DLD1 (cell line): ENCODE measurements around the gene ZNF385D.

Experiments used
- in situ Hi-C: cut with HindIII; loops from 2 replicates; pipeline ENCODE4 v1.10.0; 2017; ENCODE audit warnings: low sequenced_read_pairs

ZNF385D gene

DNA sequence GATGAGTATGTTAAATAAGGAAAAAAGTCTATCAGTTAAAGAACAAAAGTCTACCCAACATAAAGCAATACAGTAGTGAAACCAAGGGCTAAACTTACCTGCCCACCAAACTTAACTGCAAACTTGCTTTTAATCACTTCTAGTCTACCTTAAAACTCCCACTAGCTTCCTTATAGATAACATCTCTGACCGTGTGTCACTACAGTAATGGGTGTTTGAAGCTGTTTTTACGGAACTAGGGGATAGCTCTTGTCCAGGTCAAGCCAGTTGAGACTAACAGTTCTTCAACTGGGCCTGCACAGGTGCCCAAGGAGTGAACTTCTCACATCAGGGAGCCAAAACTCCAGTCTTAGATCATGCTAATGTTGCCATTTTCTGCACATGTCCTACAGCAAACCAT lies 132.3 kb downstream of the ZNF385D start:
- in situ Hi-C loops, result no loop called here

DNA sequence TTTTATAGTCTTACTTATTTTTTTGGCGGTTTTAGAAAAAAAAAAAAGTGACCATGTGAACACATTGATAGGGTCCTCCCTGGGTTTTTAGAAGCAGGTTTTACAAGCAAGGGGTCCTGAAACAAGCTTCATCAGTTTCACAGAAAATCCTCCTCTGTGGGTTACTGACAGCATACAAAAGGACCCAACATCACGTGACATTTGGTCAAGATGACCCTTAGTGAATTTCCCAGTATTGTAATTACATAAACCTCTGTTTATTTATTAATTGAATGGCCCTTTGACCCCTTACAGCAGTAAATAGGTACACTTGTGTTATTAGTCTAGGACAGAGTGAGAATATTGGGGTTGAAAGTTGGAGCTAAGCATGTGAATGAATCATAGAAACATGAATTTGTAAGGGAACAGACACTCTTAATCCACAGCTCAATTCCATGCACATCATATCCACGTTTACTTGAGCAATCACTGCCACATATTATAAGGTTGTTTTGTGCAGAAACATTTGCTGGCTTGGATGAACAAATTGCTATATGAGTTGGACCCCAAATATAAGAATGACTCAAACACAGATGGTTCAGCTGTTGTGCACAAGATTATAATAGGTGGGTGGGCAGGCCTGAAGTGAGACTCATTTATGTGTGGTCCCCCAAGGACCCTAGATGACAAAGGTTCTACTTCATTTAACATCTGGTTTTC lies 137.5 kb downstream of the ZNF385D start:
- in situ Hi-C loops, result no loop called here

DNA sequence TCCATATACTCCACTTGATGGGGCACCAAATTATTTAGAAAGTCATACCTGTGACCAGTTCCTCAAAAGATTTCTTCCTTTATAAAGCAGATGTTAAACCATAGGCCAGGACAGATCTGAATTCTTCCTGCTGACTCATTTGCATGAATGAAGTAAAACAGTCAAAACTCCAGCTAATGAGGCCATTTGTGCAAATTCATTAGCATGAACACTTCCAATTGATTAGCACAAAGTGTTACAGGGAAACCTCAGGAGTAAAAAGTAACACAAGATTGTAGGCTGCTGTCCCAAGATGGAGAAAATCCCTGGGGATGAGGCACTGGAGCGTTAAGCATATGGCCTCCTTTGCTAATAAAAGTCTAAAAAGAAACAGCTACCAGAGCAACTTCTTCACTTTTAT lies 149.8 kb downstream of the ZNF385D start:
- in situ Hi-C loops, result no loop called here

DNA sequence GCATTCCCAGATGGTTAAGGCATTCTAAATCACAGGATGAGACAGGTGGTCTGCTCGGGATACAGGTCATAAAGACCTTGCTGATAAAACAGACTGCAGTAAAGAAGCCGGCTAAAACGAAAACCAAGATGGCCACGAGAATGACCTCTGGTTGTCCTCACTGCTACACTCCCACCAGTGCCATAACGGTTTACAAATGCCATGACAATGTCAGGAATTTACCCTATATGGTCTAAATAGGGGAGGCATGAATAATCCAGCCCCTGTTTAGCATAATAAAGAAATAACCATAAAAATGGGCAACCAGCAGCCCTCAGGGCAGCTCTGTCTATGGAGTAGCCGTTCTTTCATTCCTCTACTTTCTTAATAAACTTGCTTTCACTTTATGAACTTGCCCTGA lies 151.1 kb downstream of the ZNF385D start:
- in situ Hi-C loops, result no loop called here

DNA sequence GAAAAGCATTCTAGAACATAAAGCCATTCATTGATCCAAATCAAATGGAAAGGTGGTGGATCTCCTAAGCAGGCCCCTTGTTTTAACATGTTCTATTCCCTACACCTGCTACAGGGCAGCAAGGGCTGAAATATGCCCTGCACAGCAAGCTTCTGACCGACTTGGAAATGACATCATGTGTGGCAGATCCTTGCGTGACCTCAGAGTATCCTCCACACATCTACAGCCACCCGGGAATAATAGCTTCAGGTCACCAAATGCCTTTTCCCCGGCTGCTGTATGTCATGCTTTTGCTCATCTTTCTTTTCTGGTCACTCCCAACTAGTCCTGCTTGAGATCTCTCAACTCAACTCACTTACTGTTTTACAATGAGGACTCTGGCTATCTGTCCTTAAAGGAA lies 158.2 kb downstream of the ZNF385D start:
- in situ Hi-C loops, result no loop called here

DNA sequence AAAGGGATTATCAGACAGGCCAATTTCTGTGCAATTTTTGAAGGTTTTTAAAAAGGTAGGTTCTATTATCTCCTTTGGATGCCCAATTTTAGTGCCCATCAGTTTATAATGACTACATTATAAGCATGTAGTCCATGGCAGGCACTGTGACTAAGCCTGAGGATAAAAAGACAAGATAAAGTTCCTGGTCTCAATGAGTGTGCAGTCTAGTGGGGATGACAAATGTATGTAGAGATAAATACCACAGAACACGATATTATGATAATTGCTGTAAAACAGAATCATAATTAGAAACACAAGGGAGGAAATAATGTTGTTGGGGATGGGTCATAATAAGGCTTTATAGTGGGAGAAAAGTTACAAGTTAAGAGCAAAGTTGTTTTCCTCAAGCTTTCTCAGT lies 163.1 kb downstream of the ZNF385D start:
- in situ Hi-C loops, result no loop called here

DNA sequence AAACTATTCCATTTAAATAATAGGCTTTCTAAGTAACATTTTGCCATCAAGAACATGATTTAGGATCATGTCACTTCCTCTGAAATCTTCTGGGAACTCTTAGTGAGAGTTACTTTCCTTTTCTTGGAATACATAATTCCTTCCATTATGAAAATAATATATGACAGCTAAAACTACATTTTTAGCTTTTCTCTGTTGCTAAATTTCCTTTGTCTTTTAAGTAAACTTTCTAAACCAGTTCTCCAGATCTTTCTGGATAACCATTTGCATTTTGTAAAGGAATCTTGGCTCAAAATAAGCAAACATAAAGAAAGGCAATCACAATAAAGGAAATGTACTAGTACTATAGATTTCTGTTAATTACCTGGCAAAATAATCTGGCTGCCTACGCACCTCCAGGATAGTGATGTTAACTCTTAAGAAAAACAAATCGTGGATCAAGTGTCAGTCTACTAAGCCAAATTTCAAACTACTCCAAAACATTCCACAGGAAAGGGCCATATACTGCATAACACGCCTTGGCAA lies 165.7 kb downstream of the ZNF385D start:
- in situ Hi-C loops, result no loop called here

DNA sequence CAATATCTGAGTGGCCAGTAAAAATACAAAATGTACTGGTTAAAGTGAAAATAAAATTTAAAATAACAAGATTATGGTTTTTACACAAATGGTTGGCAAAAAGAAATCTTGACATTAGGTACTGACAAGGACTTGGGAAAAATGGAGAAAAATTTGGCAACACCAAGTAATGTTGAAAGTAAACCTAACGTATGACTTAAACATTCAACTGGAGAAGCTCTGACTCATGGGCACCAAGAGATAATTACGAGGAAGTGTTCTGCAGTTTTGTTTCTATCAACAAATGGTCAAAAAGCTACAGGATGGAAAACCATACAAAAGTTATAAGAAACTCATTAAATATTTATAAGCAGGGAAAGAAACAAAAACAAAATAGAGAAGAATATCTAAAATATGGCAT lies 177.7 kb downstream of the ZNF385D start:
- in situ Hi-C loops, result no loop called here

DNA sequence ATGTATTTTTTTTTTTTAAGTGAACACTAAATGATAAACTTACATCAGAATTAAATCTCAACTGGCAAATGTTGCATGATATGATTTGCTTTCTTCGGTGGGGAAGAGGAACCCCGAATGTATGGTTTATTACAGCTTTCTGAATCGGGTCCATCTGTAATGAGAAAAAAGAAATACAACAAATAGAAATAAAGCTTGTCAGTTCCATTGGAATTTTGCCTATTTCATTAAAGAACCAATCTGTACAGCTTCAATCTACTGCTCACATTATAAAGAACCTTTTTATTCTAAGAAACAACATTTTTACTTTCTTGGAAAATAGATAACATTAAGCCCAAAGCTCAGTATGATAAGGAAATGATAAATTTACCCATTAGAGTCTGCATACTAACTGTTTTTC lies 186.5 kb downstream of the ZNF385D start:
- in situ Hi-C loops, result no loop called here

DNA sequence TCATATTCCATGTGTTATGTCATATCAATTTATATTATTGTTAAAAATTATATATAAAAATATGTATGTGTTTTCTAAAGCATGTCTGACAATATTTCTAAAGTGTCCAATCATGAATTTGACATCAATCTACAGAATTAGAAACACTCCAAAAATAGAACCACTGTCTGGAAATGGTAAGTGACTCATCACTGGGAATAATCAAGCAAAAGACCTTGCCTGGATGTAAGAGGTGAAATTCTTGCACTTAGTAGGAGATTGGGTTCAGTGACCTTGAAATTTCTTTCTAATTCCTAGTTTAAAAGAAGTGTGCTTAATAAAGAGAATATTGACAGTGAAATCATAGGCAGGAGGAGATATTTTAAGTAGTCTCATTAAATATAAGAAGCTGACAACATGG lies 188.8 kb downstream of the ZNF385D start:
- in situ Hi-C loops, result no loop called here

DNA sequence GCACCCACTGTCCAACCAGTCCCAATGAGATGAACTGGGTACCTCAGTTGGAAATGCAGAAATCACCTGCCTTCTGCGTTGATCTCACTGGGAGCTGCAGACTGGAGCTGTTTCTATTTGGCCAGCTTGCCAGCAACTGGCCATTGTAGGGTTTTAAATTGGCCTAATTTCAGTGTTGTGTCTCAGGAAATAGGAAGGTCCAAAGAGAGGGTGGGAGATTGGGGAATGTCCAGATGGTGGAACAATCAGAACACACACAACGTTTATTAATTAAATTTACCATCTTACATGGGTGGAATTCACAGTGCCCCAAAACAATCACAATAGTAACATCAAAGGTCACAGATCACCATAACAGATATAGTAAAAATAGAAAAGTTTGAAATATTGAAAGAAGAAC lies 189.5 kb downstream of the ZNF385D start:
- in situ Hi-C loops, result no loop called here

DNA sequence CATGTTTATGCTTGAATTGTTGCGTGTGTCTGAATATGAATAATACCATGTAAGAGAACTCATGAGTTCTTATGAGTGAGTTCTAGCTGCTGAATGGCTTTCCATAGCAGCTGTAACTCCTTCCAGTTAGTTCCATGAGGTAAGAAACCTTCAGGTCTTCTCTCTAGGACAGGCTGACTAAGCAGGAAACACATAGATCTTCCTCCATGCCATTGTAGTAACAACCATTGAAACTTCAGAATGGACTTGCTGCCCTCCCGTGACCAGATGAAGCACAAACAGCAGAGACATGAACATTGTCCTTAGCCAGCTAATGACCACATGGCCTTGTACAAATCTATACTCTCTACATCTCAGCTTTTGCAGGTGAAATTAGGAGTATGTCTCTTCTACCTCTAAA lies 200.0 kb downstream of the ZNF385D start:
- in situ Hi-C loops, result no loop called here

DNA sequence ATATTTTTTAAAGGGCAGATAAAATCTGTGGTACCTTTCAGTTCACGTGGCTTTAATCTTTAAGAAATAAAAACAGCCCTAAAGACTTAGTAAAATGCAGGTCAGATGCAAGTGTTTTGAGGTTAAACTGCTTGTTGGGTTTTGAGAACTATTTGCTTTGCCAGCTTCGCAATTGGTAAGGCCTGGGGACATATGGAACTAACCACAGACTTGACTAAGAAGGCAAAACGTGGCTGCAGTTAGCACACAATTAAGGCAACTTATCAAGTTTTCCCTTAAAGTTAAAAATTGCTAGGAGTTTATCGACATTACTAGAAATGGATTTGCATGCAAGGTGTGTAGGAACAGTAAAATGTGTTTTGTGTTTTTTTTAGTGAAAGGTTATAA lies 206.9 kb downstream of the ZNF385D start:
- in situ Hi-C loops, result no loop called here

DNA sequence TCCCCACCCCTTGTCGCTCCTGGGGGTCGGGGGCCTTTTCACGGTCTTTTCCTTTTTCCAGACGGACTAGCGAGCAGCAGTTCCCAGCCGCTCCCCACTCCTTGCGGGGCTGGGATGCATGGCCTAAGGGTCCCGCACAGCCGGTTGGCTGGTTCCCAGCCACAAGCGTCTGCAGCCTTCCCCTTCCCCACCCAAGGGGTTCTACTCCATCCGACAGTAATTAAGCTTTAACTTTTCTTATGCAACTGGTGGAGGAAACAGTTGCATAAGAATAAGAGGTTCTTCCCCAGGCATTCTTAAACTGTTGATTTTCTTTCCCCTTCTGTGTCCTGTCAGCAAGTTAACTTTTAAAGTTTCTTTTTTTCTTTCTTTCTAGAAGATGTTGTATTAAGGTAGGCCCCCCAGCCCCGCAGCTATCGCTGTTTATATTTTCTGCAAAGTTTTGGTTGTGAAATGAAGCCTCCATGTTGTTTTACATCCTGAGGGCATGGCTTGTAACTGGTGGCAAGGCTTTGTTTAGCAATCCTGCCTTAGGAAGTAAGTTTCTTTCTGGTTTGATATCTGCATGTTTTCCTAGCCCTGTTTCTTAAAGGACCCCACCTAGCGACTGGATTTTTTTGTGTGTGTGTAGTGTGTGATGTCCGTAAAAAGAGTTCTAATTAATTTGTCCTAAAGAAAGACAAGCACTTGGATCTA lies 207.5 kb downstream of the ZNF385D start:
- in situ Hi-C loops, result no loop called here

DNA sequence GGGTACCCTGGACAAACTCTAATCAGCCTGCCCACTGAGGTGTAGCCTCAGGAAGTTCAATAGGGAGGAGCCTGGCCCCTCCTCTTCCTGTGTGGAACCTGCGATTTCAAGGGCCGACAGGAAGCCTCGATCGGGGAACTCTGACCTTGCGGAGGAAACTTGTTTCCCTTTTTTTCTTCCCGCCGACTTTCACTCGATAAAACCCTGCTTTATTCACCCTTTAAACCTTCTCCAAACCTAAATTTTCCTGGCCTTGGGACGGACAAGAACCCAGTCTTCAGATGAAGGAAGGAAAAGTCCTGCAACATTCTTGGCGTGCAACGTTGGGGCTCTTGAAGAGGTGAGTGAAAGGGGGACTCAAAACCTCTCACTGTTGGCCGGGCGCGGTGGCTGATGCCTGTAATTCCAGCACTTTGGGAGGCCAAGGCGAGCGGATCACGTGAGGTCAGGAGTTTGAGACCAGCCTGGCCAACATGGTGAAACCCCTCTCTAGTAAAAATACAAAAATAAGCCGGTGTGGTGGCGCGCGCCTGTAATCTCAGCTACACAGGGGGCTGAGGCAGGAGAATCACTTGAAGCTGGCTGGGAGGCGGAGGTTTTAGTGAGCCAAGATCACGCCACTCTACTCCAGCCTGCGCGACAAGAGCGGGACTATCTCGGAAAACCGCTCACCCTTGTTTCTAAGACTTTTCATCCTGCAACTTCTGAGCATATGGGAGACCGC lies 208.2 kb downstream of the ZNF385D start:
- in situ Hi-C loops, result no loop called here

DNA sequence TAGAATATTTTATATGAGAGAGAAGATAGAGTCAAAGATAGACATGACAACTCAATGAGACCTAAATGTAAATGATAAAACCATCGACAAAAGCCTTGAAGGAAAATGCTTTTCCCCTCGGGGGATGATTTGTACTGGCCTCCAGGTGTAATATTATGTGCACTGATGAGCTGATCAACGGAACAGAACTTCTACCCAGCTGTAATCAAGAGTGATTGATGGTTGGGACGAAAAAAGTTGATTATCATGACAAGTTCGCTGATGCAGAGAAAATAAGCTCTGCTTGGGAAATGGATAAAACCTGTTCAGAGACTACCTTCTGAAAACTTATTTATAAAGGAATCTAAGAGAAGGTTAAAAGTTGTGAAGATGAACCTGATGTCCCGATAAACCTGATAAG lies 210.7 kb downstream of the ZNF385D start:
- in situ Hi-C loops, result no loop called here

DNA sequence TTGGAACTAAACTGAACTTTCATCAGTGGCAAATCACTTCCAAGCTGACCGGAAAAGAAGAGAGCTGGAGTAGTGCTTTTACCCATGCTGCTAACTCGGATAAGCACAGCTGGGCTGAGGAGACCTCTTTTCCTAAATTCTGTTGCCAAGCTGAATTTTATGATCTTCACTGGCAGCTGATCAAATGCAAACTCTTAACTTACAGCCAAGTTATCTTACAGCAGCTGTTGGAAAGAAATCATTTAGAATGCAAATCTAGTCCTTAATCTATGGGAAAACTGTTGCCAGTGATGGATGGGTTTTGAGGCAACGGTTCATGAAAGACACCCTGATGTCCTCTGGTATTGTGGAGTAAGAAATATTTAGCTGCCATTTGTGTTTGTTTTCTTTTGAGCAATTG lies 216.5 kb downstream of the ZNF385D start:
- in situ Hi-C loops, result no loop called here

DNA sequence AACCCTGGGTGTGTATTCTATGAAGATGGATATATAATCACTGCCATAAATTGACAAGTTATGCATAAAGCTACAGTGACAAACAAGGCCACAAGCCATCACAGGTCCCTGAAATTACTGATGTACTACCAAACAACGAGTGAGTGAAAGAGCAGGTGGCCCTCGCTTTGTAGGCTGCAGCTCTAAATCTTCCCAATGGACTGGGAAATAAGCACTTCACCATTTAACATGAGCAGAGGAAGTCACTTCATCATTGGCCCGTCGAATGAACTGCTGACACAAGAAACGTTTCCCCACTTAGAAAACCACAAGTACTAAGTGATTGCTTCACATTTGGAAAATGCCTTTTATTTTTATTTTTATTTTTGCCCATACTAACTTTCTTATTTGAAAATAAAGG lies 218.0 kb downstream of the ZNF385D start:
- in situ Hi-C loops, result no loop called here

DNA sequence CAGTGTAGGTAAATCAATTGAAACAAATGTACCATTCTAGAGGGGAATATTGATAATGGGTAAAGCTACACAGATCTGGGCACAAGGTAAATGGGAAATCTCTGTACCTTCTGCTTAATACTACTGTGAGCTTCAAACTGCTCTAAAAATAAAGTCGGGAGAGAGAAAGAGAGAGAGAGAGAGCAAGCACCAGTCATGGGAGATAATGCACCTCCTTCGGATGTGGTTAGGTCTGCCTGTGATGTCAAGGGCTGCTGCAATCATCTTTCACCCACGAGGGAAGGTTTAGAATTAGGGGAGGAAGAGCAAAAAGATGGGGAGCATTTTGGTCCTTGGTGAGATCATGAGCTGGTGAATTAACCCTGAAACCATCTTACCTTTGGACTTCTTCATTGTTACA lies 219.1 kb downstream of the ZNF385D start:
- in situ Hi-C loops, result no loop called here

DNA sequence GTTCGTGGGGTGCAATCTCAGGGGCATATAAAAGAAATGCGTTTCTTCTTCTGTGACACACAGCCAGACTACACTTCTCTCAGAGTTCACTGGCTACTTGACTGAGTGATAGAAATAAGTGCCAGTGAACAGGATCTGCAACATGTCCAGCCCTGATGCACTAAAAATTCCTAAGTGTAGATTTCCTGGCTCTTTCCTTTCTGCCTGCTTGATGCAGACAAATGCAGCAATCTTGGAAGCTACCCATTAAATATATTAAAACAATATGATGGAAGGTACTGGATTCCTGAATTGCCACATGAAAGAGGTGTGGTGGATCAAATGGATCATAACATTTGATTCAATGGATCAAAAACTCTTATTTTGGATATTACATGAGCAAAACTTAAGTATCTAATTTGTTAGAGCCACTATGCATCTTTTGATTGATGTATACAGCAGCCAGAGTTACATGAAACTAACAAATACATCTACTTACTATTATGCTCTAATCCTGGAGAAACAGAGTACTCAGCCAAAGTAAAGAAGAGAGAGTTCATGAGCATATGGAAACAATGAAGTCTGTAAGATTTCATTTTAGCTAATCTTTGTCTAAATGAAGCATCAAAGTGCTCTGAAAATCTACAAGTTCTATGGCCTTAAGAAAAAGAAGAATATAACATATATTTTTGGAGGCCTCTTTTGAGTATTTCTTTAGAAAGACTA lies 222.6 kb downstream of the ZNF385D start:
- in situ Hi-C loops, result no loop called here

DNA sequence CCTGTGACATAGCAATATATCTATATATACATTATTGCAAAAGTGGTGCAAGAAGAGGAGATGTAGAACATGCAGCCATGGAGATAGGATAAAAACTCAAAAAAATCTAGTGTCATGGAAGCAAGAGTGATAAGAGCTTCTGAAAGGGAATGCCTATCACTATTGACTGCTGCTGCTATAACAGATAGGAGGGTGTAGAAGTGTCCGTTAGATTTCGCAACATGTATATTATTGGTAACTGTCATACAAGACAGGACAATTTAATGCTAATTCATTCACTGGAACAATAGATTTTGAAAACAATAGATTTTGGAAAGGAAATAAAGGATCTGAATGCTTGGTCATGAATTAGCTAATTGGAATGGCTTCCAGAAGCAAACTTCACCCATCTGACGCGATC lies 224.5 kb downstream of the ZNF385D start:
- in situ Hi-C loops, result no loop called here
